ENCODE measurements around the gene ELMO1. TPM values are rescaled to one million over a fixed set of nuclear protein-coding genes. Genes with fewer than 3 reads are reported as not detected.

The ELMO1 gene
- total and polyA plus RNA-seq, 10 of the 15 experiments (the other 5 are each of a cell fraction or from before 2014, with no cell fraction given): 22.6 to 85.9 (median 56.6) TPM

GRCh38 chr7:36928718-36929117 is 519.9 kb downstream of the ELMO1 start:
- H3K9me3 ChIP-seq (replicated peaks; ENCODE audit: control insufficient read depth, insufficient read depth, low read length): peaks cover 5% of the 10 kb centered on the region; the same call in 2 of the 3 replicates
- TF ChIP-seq BHLHE40 (IDR thresholded peaks at IDR 0.05; ENCODE audit: borderline replicate concordance in 1 of 2, low read depth in 2 of 2, low read length in 1 of 2) (peak in 1 of 2 experiments; percentile 29; a peak in 2 of 4 replicates), PML (IDR thresholded peaks at IDR 0.05; ENCODE audit: low read length) (no peak), POLR2A (IDR thresholded peaks at IDR 0.05; ENCODE audit: low read depth, low read length) (no peak)
- BruUV-seq (replicated peaks): no TSS peak
- DNase-seq (ENCODE audit: low read depth, low spot score) (no peak), ATAC-seq (no peak), FAIRE-seq (no peak)
- 97% methylated on average over 2 of the region's 2 CpGs for WGBS (ENCODE audit: insufficient coverage, insufficient replicate concordance, low lambda C conversion rate, missing lambda C conversion rate)
- SMC1A ChIA-PET (ENCODE audit: uncharacterized antibody, unreplicated experiment): interaction anchor here (0.9 to 4.2 kb wide), 4 partner anchors 10 to 566 kb away, joined by 3 to 29 read pairs (median 5); no protein-coding TSS in a partner anchor
- POLR2A ChIA-PET: interaction anchor here (0.5 kb wide), 1 partner anchor 242 kb away, joined by 3 read pairs; no protein-coding TSS in a partner anchor
- no peaks in the 10 kb centered on the region for H4K20me1 ChIP-seq (ENCODE audit: control insufficient read depth, insufficient read depth)
- no peak overlapping the region for H3K9ac ChIP-seq (ENCODE audit: control insufficient read depth, insufficient read depth, low read length)
- H3K27ac ChIP-seq (ENCODE audit: control insufficient read depth, insufficient read depth): no peak overlapping the region
- intact Hi-C loops (cut with micrococcal nuclease; ENCODE audit: unreplicated experiment) (no loop called here), in situ Hi-C loops (cut with MboI) (no loop called here)
- peaks cover 5 to 7% of the 10 kb centered on the region in 2 experiments for H3K36me3 ChIP-seq (ENCODE audit: control insufficient read depth in 2 of 2, insufficient read depth in 2 of 2, low read length in 1 of 2)
- H2AFZ ChIP-seq (ENCODE audit: control insufficient read depth, low read depth, low read length): no peak overlapping the region
- RAD21 ChIA-PET (ENCODE audit: unreplicated experiment): interaction anchor here (1.9 kb wide), 1 partner anchor 14 kb away, joined by 6 read pairs; no protein-coding TSS in a partner anchor
- H3K79me2 ChIP-seq (ENCODE audit: control insufficient read depth, insufficient read depth, low read length): no peaks in the 10 kb centered on the region; the same call in 1 of the 2 replicates
- H3K4me1 ChIP-seq (ENCODE audit: control insufficient read depth, insufficient read depth, low read length): no peaks in the 10 kb centered on the region; the same call in 1 of the 2 replicates
- CTCF ChIA-PET: interaction anchor here (1.5 kb wide), 1 partner anchor 14 kb away, joined by 3 read pairs; no protein-coding TSS in a partner anchor
- H3K4me2 ChIP-seq (ENCODE audit: control insufficient read depth, insufficient read depth): no peak overlapping the region
- no peak overlapping the region for H3K4me3 ChIP-seq
- no peaks in the 10 kb centered on the region for H3K27me3 ChIP-seq (replicated peaks in 1 of 2; ENCODE audit: control insufficient read depth in 2 of 2, insufficient read depth in 2 of 2, low read length in 1 of 2)

- POLR2A ChIA-PET: no interaction called here
- H3K79me2 ChIP-seq (ENCODE audit: control insufficient read depth, insufficient read depth, low read length): peaks cover 1% of the 10 kb centered on the region
These were observed 520.4 kb downstream of the ELMO1 start for GRCh38 chr7:36928311-36928710.

More at GRCh38 chr7:36928311-36928710, 520.4 kb downstream of the ELMO1 start:
- FAIRE-seq: no peak
- Histone ChIP-seq H3K4me3 (no peak overlapping the region), H4K20me1 (ENCODE audit: control insufficient read depth, insufficient read depth) (no peaks in the 10 kb centered on the region), H3K4me2 (ENCODE audit: control insufficient read depth, insufficient read depth) (no peak overlapping the region), H3K27me3 (replicated peaks in 1 of 2; ENCODE audit: control insufficient read depth in 2 of 2, insufficient read depth in 2 of 2, low read length in 1 of 2) (no peaks in the 10 kb centered on the region), H3K4me1 (ENCODE audit: control insufficient read depth, insufficient read depth, low read length) (no peaks in the 10 kb centered on the region; the same call in 1 of the 2 replicates), H3K9ac (ENCODE audit: control insufficient read depth, insufficient read depth, low read length) (no peak overlapping the region), H2AFZ (ENCODE audit: control insufficient read depth, low read depth, low read length) (no peak overlapping the region), H3K9me3 (replicated peaks; ENCODE audit: control insufficient read depth, insufficient read depth, low read length) (peaks cover 5% of the 10 kb centered on the region; the same call in 2 of the 3 replicates), H3K36me3 (ENCODE audit: control insufficient read depth in 2 of 2, insufficient read depth in 2 of 2, low read length in 1 of 2) (peaks cover 3 to 5% of the 10 kb centered on the region in 2 experiments), H3K27ac (ENCODE audit: control insufficient read depth, insufficient read depth) (no peak overlapping the region)
- no peak for ATAC-seq
- no peak for DNase-seq (ENCODE audit: low read depth, low spot score)
- in situ Hi-C loops (cut with MboI) (no loop called here), intact Hi-C loops (cut with micrococcal nuclease; ENCODE audit: unreplicated experiment) (no loop called here)
- TF ChIP-seq CTCF (IDR thresholded peaks at IDR 0.05 in 2 of 3, conservative IDR thresholded peaks at IDR 0.05 in 1 of 3; ENCODE audit: control insufficient read depth in 2 of 3, extremely low read depth in 1 of 3, insufficient read depth in 1 of 3, low read depth in 3 of 3, low read length in 3 of 3): no peak
- TF ChIP-seq CHD4 (IDR thresholded peaks at IDR 0.05): no peak
- TF ChIP-seq, protein P1, sequence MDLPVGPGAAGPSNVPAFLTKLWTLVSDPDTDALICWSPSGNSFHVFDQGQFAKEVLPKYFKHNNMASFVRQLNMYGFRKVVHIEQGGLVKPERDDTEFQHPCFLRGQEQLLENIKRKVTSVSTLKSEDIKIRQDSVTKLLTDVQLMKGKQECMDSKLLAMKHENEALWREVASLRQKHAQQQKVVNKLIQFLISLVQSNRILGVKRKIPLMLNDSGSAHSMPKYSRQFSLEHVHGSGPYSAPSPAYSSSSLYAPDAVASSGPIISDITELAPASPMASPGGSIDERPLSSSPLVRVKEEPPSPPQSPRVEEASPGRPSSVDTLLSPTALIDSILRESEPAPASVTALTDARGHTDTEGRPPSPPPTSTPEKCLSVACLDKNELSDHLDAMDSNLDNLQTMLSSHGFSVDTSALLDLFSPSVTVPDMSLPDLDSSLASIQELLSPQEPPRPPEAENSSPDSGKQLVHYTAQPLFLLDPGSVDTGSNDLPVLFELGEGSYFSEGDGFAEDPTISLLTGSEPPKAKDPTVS (IDR thresholded peaks at IDR 0.05; ENCODE audit: low read depth, low read length): no peak
- TF ChIP-seq ZBTB4 (CRISPR knock-in tag; IDR thresholded peaks at IDR 0.05): no peak
- TF ChIP-seq CEBPB (IDR thresholded peaks at IDR 0.05; ENCODE audit: borderline replicate concordance in 1 of 2, low read depth in 2 of 2, low read length in 2 of 2): no peak
- CTCF ChIA-PET: interaction anchor here (1.5 kb wide), 1 partner anchor 14 kb away, joined by 3 read pairs; no protein-coding TSS in a partner anchor
- 91% methylated on average over 5 of the region's 5 CpGs for WGBS (ENCODE audit: insufficient coverage, insufficient replicate concordance, low lambda C conversion rate, missing lambda C conversion rate)
- no TSS peak for BruUV-seq (replicated peaks)
- RAD21 ChIA-PET (ENCODE audit: unreplicated experiment): interaction anchor here (1.9 kb wide), 1 partner anchor 14 kb away, joined by 6 read pairs; no protein-coding TSS in a partner anchor
- SMC1A ChIA-PET (ENCODE audit: uncharacterized antibody, unreplicated experiment): interaction anchor here (4.2 kb wide), 1 partner anchor 14 kb away, joined by 29 read pairs; no protein-coding TSS in a partner anchor

Data from GM12878 (cell line).